HepG2 (cell line): ENCODE data around the gene BCL2L1. TPM values are rescaled to one million over a fixed set of nuclear protein-coding genes. Genes with fewer than 3 reads are reported as not detected.

Experiments used
- ATF7-NPFF ChIP-seq: sonication (generic); formaldehyde crosslinking; IDR thresholded peaks from 2 replicates; pipeline ENCODE4 v1.8.1; 2023; ENCODE audit warnings: mild to moderate bottlenecking, low read depth, missing genetic modification reagents, moderate library complexity
- HMGXB3 ChIP-seq: sonication (generic); formaldehyde crosslinking; IDR thresholded peaks from 2 replicates; pipeline ENCODE4 v1.4.0; 2020; ENCODE audit warnings: missing genetic modification reagents, borderline replicate concordance
- KDM6A ChIP-seq: IDR thresholded peaks from 2 replicates; pipeline ENCODE4 v1.6.1; 2016; ENCODE audit warnings: low read depth
- MED1 ChIP-seq: sonication (generic); formaldehyde crosslinking; IDR thresholded peaks from 2 replicates; pipeline ENCODE4 v1.4.0; 2020; ENCODE audit warnings: missing genetic modification reagents
- POLR2AphosphoS5 ChIP-seq: IDR thresholded peaks from 2 replicates; pipeline ENCODE4 v1.6.1; 2012; ENCODE audit warnings: low read depth, low read length
- TAF1 ChIP-seq: sonication (generic); formaldehyde crosslinking; IDR thresholded peaks from 2 replicates; pipeline ENCODE4 v1.4.0; 2020; ENCODE audit warnings: missing genetic modification reagents
- ZC3H4 ChIP-seq: sonication (generic); formaldehyde crosslinking; IDR thresholded peaks from 2 replicates; pipeline ENCODE4 v1.4.0; 2020; ENCODE audit warnings: missing genetic modification reagents, borderline replicate concordance
- ZNF383 ChIP-seq: sonication (generic); formaldehyde crosslinking; IDR thresholded peaks from 2 replicates; pipeline ENCODE4 v1.4.0; 2020; ENCODE audit warnings: missing genetic modification reagents, mild to moderate bottlenecking, borderline replicate concordance
- ZNF510 ChIP-seq: sonication (generic); formaldehyde crosslinking; IDR thresholded peaks from 2 replicates; pipeline ENCODE4 v1.4.0; 2020; ENCODE audit warnings: low read depth, mild to moderate bottlenecking, missing genetic modification reagents
- ZNF547 ChIP-seq: sonication (generic); formaldehyde crosslinking; IDR thresholded peaks from 2 replicates; pipeline ENCODE4 v1.5.1; 2020; ENCODE audit warnings: mild to moderate bottlenecking, missing genetic modification reagents
- ZNF891 ChIP-seq: sonication (generic); formaldehyde crosslinking; IDR thresholded peaks from 2 replicates; pipeline ENCODE4 v1.5.0; 2020; ENCODE audit warnings: mild to moderate bottlenecking, missing genetic modification reagents
- polyA plus RNA-seq, 8 experiments: library from polyadenylated mRNA; depleted of rRNA in 3 of 8; stranded (reverse) in 7 of 8; unstranded in 1 of 8; fragments of >200 nt; fragmentation: Illumina TruSeq in 4 of 8; extraction: Trizol in 4 of 8; gene quantifications; 2 replicates each; pipeline versions ENCODE4 v1.2.1 to v1.2.3, GENCODE V29; 2011 to 2016; ENCODE audit warnings: low read depth in 4 of 8, missing spikeins in 1 of 8, mixed read lengths in 1 of 8; ENCODE audit not compliant: insufficient read depth in 1 of 8
- total RNA-seq, 5 experiments: library from RNA; depleted of rRNA; stranded (reverse); fragments of >200 nt; fragmentation: Illumina TruSeq; extraction: Trizol; gene quantifications; 2 replicates each; pipeline ENCODE4 v1.2.3, GENCODE V29; 2016; ENCODE audit warnings: low read depth in 1 of 5
- TF ChIP-seq, protein P1 (sequence below): sonication (generic); formaldehyde crosslinking; conservative IDR thresholded peaks from 2 replicates; pipeline ENCODE4 v1.4.0; 2020; ENCODE audit warnings: missing genetic modification reagents
- TF ChIP-seq, protein P2 (sequence below): sonication (generic); formaldehyde crosslinking; conservative IDR thresholded peaks from 2 replicates; pipeline ENCODE4 v1.8.0; 2022; ENCODE audit warnings: low read depth, missing genetic modification reagents

The BCL2L1 gene
- total and polyA plus RNA-seq, 2 of the 13 experiments (the other 11 are each of a cell fraction or from before 2014, with no cell fraction given), result 164 to 258 TPM

- TF ChIP-seq MED1 (no peak; the same call in 1 of the 2 replicates), KDM6A (CRISPR knock-in tag) (peak; percentile 34; the same call in 1 of the 2 replicates), ZNF547 (CRISPR knock-in tag) (peak; percentile 80), POLR2AphosphoS5 (peak; percentile 99), ZC3H4 (peak; percentile 50; the same call in 1 of the 2 replicates), TAF1 (CRISPR knock-in tag) (peak; percentile 88), ATF7-NPFF (CRISPR knock-in tag) (peak; percentile 96), ZNF891 (CRISPR knock-in tag) (peak; percentile 97), ZNF510 (CRISPR knock-in tag) (peak; percentile 25; the same call in 1 of the 2 replicates), HMGXB3 (CRISPR knock-in tag) (peak; percentile 63; the same call in 1 of the 2 replicates), ZNF383 (CRISPR knock-in tag) (peak; percentile 95; the same call in 1 of the 2 replicates)
- TF ChIP-seq, protein P1, sequence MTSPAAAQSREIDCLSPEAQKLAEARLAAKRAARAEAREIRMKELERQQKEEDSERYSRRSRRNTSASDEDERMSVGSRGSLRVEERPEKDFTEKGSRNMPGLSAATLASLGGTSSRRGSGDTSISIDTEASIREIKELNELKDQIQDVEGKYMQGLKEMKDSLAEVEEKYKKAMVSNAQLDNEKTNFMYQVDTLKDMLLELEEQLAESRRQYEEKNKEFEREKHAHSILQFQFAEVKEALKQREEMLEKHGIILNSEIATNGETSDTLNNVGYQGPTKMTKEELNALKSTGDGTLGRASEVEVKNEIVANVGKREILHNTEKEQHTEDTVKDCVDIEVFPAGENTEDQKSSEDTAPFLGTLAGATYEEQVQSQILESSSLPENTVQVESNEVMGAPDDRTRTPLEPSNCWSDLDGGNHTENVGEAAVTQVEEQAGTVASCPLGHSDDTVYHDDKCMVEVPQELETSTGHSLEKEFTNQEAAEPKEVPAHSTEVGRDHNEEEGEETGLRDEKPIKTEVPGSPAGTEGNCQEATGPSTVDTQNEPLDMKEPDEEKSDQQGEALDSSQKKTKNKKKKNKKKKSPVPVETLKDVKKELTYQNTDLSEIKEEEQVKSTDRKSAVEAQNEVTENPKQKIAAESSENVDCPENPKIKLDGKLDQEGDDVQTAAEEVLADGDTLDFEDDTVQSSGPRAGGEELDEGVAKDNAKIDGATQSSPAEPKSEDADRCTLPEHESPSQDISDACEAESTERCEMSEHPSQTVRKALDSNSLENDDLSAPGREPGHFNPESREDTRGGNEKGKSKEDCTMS (CRISPR knock-in tag), result no peak
- TF ChIP-seq, protein P2, sequence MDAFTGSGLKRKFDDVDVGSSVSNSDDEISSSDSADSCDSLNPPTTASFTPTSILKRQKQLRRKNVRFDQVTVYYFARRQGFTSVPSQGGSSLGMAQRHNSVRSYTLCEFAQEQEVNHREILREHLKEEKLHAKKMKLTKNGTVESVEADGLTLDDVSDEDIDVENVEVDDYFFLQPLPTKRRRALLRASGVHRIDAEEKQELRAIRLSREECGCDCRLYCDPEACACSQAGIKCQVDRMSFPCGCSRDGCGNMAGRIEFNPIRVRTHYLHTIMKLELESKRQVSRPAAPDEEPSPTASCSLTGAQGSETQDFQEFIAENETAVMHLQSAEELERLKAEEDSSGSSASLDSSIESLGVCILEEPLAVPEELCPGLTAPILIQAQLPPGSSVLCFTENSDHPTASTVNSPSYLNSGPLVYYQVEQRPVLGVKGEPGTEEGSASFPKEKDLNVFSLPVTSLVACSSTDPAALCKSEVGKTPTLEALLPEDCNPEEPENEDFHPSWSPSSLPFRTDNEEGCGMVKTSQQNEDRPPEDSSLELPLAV, result 0 out of 2 replicates have a peak, but pooled peaks have one; percentile 91
Measured at GRCh38 chr20:31738729-31739549, 16.3 kb upstream of the BCL2L1 start, which contains the start of gene TPX2 (continued).
